Activated CD8-positive, alpha-beta memory T cell treated with anti-CD3 and anti-CD28 coated beads for 36 hours (primary cell): ENCODE results near the gene GANAB. TPM values are rescaled to one million over a fixed set of nuclear protein-coding genes. Genes with fewer than 3 reads are reported as not detected.

Experiments used
- CTCF ChIA-PET: fragments of 350-600 bp; sonication (Branson Sonifier 250); formaldehyde crosslinking; loops from one replicate; lab custom pipeline; 2021; ENCODE audit warnings: antibody characterized with exemption; lab: Charles Lee
- POLR2A ChIA-PET: fragments of 350-600 bp; sonication (Branson Sonifier 250); formaldehyde crosslinking; loops from one replicate; lab custom pipeline; 2021; ENCODE audit warnings: antibody characterized with exemption; lab: Charles Lee
- total RNA-seq, 2 experiments: library from RNA; stranded (reverse); gene quantifications; one replicate each; pipeline ENCODE4 v1.2.3, GENCODE V29; 2021

The GANAB gene
- total RNA-seq, 2 experiments from 2014 or later = 214 to 215 TPM

GRCh38 chr11:62612366-62613290, 33.8 kb downstream of the GANAB start, which contains the start of the genes EML3 and ROM1:
Gene EML3, minus strand, starts transcription at chr11:62612775. Its CDS starts 318 bp downstream, at chr11:62612457.
Gene ROM1, plus strand, starts transcription at chr11:62613257. Its CDS starts 25 bp downstream, at chr11:62613282.
- CTCF ChIA-PET = interaction anchor here (0.5 to 6.1 kb wide), 16 partner anchors 9 to 1126 kb away, joined by 3 to 46 read pairs (median 4); partner anchors contain the start of genes B3GAT3, INTS5, LBHD1 and MTA2
- POLR2A ChIA-PET = interaction anchor here (0.6 to 4.0 kb wide), 8 partner anchors 8 to 186 kb away, joined by 3 to 14 read pairs (median 4); partner anchors contain the start of genes B3GAT3, C11orf98, CSKMT and EEF1G

DNA sequence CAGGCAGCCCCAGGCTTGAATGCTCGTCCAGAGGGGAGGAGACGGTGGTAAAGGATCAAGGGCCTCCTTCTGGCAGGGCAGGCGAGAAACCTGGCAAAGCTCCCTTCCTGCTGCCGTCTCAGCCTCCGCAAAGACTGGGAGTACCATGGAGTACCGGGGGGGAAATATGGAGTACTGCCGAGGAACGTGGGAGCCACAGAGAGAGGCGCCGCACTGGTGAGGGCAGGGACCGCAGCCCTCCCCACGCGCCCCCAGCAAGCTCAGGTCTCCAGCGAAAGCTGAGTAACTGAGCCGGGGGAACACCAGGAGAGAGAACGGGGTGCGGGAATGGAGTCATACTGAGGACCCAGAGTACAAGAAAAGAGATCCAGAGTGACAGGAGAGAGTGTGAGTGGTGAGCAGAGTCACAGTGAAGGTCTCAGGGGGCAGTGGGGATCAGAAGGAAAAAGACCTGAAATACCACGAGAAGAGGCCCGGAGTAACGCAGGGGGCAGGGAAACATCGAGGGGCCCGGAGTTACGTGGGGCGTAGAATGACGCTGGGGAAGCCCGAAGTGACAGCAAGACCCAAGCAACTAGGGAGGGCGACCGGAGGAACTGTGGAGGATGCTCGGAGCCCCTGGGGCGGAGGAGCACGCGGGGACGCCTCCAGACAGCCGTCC, 34.6 kb downstream of the GANAB start:
- CTCF ChIA-PET = interaction anchor here (0.5 to 6.1 kb wide), 14 partner anchors 10 to 184 kb away, joined by 3 to 46 read pairs (median 4); partner anchors contain the start of genes B3GAT3, LBHD1, MTA2 and TUT1
- POLR2A ChIA-PET = interaction anchor here (0.6 to 4.0 kb wide), 7 partner anchors 9 to 185 kb away, joined by 3 to 14 read pairs (median 4); partner anchors contain the start of genes C11orf98, CSKMT, EEF1G and MTA2

DNA sequence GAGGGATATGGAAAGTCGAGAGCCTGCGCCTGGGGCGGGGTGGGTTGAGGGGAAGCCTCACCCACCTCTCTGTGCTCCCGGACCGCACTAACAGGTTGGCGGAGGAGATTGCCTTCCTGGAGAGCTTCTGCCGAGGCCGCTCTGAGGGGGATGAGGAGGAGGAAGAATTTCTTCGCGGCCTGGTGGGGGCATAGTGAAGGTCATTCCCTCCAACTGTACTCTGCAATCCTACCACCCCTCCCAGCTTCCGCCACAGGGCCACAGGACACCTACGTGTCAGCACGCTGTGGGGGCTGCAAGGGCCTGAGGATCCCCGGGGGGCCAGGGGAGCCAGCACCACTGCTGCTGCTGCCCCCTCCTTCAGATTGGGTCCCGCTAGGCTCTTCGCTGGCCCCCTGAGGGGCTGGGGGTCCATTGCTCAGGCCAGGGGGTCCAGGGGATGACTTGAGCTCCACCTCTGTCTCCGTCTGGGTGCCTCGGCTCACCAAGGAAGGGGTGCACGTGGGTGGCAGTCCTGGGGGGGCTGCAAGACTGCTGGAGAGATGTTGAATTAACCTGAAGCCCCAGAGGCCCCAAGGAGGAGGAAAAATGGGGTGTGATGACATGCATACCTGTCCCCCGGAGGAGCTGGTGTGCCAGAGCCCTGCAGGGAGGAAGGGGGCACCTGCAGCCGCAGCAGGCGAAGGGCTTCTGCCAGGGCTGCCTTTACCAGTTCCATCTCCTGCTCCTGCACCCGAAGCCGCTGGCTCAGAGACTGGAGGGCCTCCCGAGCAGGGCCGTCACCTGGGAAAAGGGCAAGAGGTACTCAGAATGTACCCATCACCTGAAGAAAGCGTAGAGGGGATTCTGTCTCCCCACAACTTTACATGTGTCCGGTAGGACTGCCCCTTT, 35.4 kb downstream of the GANAB start:
- ChIA-PET POLR2A (interaction anchor here (1.0 to 4.0 kb wide), 5 partner anchors 10 to 54 kb away, joined by 3 to 14 read pairs (median 12); partner anchors contain the start of genes C11orf98, CSKMT, MTA2 and TUT1), CTCF (interaction anchor here (0.5 to 6.1 kb wide), 14 partner anchors 10 to 256 kb away, joined by 3 to 46 read pairs (median 4); partner anchors contain the start of genes B3GAT3, MTA2 and TUT1)

DNA sequence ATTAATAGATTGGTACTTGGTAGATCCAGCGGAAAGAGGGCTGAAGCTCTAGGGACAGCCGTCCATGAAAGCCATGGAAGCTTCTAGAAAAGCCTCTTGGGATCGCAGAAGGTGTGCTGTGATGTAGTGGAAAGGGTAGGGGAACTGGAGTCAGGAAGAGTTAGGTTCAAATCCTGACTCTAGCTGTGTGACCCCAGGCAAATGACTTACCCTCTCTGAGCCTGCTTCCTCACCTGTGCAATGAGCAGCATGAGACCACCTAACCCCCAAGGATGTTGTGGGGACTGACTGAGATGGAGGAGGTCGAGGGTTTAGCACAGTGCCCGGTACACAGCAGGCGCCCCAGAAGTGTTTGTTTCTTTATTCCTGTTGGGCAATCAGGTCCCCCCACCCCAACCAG, 36.0 kb downstream of the GANAB start:
- POLR2A ChIA-PET = interaction anchor here (4.0 kb wide), 1 partner anchor 55 kb away, joined by 12 read pairs; the partner anchor contains the start of genes C11orf98 and CSKMT
- CTCF ChIA-PET = interaction anchor here (0.5 to 6.1 kb wide), 7 partner anchors 10 to 257 kb away, joined by 3 to 46 read pairs (median 4); partner anchors contain the start of genes MTA2 and TUT1

DNA sequence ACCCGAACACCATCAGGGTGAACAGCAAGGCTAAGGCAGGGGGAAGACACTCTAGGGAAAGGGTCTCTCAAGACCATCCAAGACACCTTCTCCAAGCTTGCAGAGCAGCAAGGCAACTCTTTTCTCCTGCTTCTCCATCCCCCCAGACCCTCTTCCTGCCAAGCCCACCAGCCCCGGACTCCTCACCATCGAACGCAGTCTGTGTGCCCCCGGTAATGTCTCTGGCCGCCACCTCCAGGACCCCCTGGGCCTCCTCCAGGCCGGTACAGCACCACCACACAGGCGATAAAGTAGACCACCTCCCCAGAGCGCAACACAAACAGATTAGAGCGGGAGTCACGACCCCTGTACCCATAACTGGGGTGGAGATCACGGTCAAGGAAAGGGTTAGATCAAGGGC, 37.6 kb downstream of the GANAB start:
- CTCF ChIA-PET = interaction anchor here (6.1 kb wide), 1 partner anchor 16 kb away, joined by 46 read pairs; the partner anchor contains the start of gene TUT1

GRCh38 chr11:62607714-62608113, 38.7 kb downstream of the GANAB start:
- POLR2A ChIA-PET = interaction anchor here (0.8 kb wide), 1 partner anchor 16 kb away, joined by 3 read pairs; the partner anchor contains the start of gene TUT1
- CTCF ChIA-PET = interaction anchor here (6.1 kb wide), 1 partner anchor 15 kb away, joined by 46 read pairs; the partner anchor contains the start of gene TUT1

More for the DNA sequence above, 37.6 kb downstream of the GANAB start:
- POLR2A ChIA-PET = no interaction called here

GRCh38 chr11:62605902-62606301, 40.5 kb downstream of the GANAB start:
- ChIA-PET POLR2A (no interaction called here), CTCF (interaction anchor here (1.0 to 1.4 kb wide), 2 partner anchors 14 to 18 kb away, joined by 3 to 4 read pairs; partner anchors contain the start of gene TUT1)

DNA sequence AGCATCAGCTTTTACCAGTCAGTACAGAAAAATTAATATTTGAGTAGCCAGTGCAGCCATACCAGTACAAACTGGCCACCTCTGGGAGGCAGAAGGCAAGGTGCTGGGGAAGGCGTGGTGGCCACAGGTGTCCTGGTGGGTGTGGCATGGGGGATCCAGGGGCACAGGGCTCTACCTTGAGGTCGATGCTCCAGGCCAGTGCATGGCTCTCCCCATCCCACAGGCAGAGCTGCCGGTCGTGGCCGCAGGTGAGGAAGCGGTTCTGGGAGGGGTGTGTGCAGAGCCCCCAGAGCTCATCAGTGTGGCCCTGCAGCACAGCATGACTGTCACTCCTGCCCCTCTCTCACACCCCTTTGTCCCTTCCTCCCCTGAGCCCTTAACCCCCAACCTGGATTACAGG, 40.9 kb downstream of the GANAB start:
- CTCF ChIA-PET = interaction anchor here (1.0 to 1.4 kb wide), 2 partner anchors 14 to 18 kb away, joined by 3 to 4 read pairs; partner anchors contain the start of gene TUT1
- POLR2A ChIA-PET = no interaction called here

- CTCF ChIA-PET = interaction anchor here (1.4 to 1.8 kb wide), 2 partner anchors 13 kb away, joined by 4 to 7 read pairs; partner anchors contain the start of gene TUT1
- POLR2A ChIA-PET = no interaction called here
Measured at GRCh38 chr11:62604460-62605120, 41.8 kb downstream of the GANAB start.

DNA sequence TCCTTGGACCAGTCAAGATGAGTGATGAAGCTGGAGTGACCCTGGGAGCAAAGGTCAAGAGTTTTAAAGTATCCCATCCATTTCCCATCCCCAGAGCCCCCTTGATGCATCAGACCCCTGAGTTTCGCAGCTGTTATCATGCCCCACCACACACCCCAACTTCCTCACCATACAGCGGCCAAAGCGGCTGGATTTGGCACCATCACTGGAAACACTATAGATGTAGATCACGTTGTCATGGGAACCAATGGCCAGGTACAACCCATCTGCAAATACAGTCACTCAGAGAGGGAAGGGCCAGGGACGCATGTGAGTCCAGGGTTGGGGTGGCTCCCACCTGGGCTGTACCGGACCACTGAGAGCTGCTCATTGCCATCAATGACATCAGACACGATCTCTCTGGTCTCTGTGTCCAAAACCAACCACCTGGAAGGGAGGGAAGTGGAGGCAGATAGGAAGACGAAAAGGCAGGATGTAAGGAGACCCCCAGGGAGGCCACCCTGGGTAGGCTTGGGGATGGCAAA, 42.6 kb downstream of the GANAB start:
- CTCF ChIA-PET = interaction anchor here (1.8 kb wide), 1 partner anchor 12 kb away, joined by 7 read pairs; the partner anchor contains the start of gene TUT1

DNA sequence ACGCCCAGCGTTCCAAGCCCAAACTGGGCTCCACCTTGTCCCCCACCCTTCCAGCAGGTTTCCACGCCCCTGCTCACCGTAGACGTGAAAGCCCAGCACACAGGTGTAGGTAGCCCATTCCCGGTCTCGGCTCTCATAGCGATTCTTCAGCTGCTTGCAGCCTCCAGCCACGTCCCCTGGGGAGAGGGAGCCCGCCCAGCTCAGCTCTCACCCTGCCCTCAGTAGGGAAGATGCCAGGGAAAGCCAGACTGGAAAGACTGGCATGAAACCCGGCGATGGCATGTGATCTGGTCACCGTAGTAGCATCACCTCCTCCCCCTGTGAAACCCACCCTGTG, 43.4 kb downstream of the GANAB start:
- POLR2A ChIA-PET = interaction anchor here (0.6 to 0.7 kb wide), 2 partner anchors 10 to 251 kb away, joined by 3 read pairs; partner anchors contain the start of gene ROM1
- CTCF ChIA-PET = interaction anchor here (1.8 kb wide), 1 partner anchor 12 kb away, joined by 7 read pairs; the partner anchor contains the start of gene TUT1

More for the DNA sequence above, 42.6 kb downstream of the GANAB start:
- POLR2A ChIA-PET = no interaction called here

DNA sequence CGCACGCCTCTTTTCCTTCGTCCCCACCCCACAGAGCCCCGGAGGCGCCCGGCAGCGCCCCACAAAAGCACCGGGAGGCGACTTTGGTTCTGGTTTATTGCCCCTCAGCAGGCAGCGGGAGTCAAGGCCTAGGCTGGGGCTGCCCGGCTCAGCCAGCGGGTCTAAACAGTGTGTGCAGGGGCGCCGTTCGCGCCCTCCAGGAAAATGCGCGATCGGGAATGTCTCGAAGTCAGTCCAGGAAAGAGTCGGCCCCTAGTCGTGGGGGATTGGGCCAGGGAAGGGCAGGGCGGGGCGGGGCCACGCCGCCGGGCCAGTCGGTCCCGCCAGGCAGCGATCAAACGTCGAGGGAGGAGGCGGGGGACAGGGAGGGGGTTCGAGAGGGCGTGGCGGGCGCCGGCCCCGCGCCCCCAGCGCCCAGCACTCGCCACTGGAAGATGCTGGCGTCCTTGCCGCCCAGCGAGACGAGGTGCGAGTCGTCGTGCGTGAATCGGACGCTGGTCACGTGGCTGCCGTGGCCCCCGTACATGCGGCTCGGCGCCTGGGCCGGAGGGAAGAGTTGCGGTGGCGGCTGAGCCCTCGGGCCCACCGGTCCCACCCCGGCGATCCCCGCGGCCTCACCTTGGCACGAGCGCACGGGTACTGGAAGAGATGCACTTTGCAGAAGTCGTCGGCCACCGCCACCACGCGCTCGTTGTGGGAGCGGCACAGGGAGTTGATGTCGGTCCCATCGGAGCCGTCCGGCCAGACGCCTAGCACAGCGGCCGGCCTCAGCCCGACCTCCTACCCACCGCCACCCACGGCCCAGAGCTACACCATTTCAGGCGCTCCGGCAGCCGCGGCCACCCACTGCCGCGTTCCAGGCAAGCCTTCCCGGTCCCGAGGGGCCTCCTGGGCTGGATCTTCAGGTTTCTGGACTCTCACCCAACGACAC, 44.0 kb downstream of the GANAB start:
- ChIA-PET POLR2A (interaction anchor here (0.6 to 3.2 kb wide), 11 partner anchors 9 to 239 kb away, joined by 3 to 44 read pairs (median 6); partner anchors contain the start of genes B3GAT3, C11orf98, CSKMT and EEF1G), CTCF (interaction anchor here (1.8 to 3.0 kb wide), 3 partner anchors 8 to 11 kb away, joined by 7 to 28 read pairs (median 17); partner anchors contain the start of gene TUT1)

DNA sequence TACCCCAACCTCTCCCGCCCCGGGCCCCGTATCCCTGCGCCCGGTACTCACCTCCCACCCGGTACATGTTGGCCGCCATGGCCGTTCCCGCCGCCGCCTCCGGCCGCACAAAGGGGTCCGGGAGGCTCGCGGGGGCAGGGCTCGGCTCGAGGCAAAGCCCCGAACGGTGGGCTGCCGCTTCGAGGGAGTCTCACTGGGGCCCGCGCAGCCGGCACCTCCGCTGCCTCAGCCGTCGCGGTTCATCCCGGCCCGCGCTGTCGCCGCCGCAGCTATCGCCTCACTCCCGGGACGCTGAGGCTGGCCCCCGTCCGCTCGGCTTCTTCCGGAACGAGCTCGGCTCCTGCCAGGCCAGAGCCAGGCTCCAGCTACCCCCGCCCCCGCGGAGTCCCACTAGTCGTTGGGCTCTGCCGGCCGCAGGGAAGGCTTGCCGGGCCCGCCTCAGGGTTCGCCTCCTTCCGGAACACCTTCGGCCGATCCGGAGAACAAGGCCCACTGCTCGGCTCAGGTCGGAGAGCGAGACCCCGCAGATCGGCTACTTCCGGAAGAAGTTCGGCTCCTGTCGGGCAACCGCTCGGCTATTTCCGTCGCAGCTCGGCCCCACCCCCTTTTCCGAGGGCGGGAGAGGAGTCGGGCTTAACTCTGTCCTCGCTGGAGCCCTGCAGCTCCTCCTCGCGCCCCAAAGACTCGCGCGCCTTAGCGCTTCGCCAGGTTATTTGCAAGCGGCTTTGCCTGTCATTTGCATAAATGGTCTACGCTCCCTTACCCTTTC, 44.9 kb downstream of the GANAB start, which contains the start of gene MTA2:
MTA2 (minus strand) TSS at position 494 of the 769 bp plus-strand sequence; CDS start at position 79, 415 bp downstream.
- ChIA-PET POLR2A (interaction anchor here (0.5 to 3.2 kb wide), 14 partner anchors 10 to 283 kb away, joined by 3 to 44 read pairs (median 6); partner anchors contain the start of genes B3GAT3, C11orf98, CSKMT and EEF1G), CTCF (interaction anchor here (1.1 to 3.0 kb wide), 4 partner anchors 9 to 177 kb away, joined by 3 to 28 read pairs (median 12); partner anchors contain the start of gene TUT1)

- CTCF ChIA-PET = interaction anchor here (1.1 to 3.0 kb wide), 4 partner anchors 9 to 176 kb away, joined by 3 to 28 read pairs (median 12); partner anchors contain the start of gene TUT1
- POLR2A ChIA-PET = interaction anchor here (0.5 to 3.2 kb wide), 14 partner anchors 9 to 283 kb away, joined by 3 to 44 read pairs (median 6); partner anchors contain the start of genes B3GAT3, C11orf98, CSKMT and EEF1G
Measured at GRCh38 chr11:62601122-62601371, 45.4 kb downstream of the GANAB start.
